HepG2 (cell line): ENCODE data around the gene PCAT7. TPM values are rescaled to one million over a fixed set of nuclear protein-coding genes. Genes with fewer than 3 reads are reported as not detected.

Experiments
- ATAC-seq: fragments of 200-7000 bp; cut with Tn5 transposase; 3 replicates; pipeline ENCODE4 v1.9.1; 2020; ENCODE audit warnings: mild to moderate bottlenecking, moderate library complexity
- BruUV-seq: library from RNA; stranded (reverse); fragments of 400-500 nt; replicated peaks from 2 replicates; lab custom pipeline; 2021; lab: Mats Ljungman, UMichigan
- CTCF ChIA-PET: fragments of 300-600 bp; formaldehyde crosslinking; extraction: SDS; loops from one replicate; lab custom pipeline; 2021; ENCODE audit warnings: low total read pairs, inconsistent platforms, low intra/inter-chr PET ratio; lab: Yijun Ruan, JAX
- POLR2A ChIA-PET: fragments of 350-600 bp; sonication (Branson Sonifier 250); formaldehyde crosslinking; loops from one replicate; lab custom pipeline; 2020; ENCODE audit warnings: antibody characterized with exemption, inconsistent platforms; lab: Yijun Ruan, JAX
- DNase-seq: peaks from one replicate; pipeline ENCODE4 v3.0.0-alpha.2; 2015; ENCODE audit warnings: low spot score
- FAIRE-seq: peaks from 3 replicates; lab custom pipeline; 2011; peaks lifted over from hg19 to GRCh38; lab: Jason Lieb, UNC
- H2AFZ ChIP-seq: one replicate; pipeline ENCODE4 v1.6.1; 2011; ENCODE audit warnings: low read length, inconsistent platforms
- H3K27ac ChIP-seq: fragments of 300-600 bp; 3 replicates; pipeline ENCODE4 v1.8.0; 2011; ENCODE audit warnings: mixed run types, mild to moderate bottlenecking, mixed read lengths, low read length, inconsistent platforms; ENCODE audit not compliant: insufficient read depth; ENCODE audit errors: extremely low read length
- H3K27me3 ChIP-seq, 2 experiments: fragments of 200-600 bp in 1 of 2; 2 replicates in 1 of 2; 3 replicates in 1 of 2; pipeline versions ENCODE4 v1.6.0 to v1.8.0; 2011; ENCODE audit warnings: low read length in 2 of 2, mild to moderate bottlenecking in 2 of 2, moderate library complexity in 2 of 2, inconsistent platforms in 1 of 2; ENCODE audit not compliant: insufficient read depth in 2 of 2, control insufficient read depth in 1 of 2
- H3K36me3 ChIP-seq, 2 experiments: fragments of 200-600 bp in 1 of 2; replicated peaks in 1 of 2; 2 replicates in 1 of 2; 3 replicates in 1 of 2; pipeline versions ENCODE4 v1.5.1 to v1.8.0; 2011; ENCODE audit warnings: low read length in 2 of 2, inconsistent platforms in 1 of 2; ENCODE audit not compliant: insufficient read depth in 2 of 2, control insufficient read depth in 1 of 2
- H3K4me1 ChIP-seq: 2 replicates; pipeline ENCODE4 v1.5.1; 2012; ENCODE audit warnings: low read length, inconsistent platforms; ENCODE audit not compliant: insufficient read depth
- H3K4me2 ChIP-seq: 2 replicates; pipeline ENCODE4 v1.6.0; 2011; ENCODE audit warnings: low read depth, low read length, inconsistent platforms
- H3K4me3 ChIP-seq, 3 experiments: fragments of 200-600 bp in 1 of 3; sonication (generic), shearing (Covaris generic) in 1 of 3; replicated peaks in 1 of 3; 2 replicates each; pipeline ENCODE4 v1.5.1; 2011 to 2016; ENCODE audit warnings: low read length in 3 of 3, inconsistent platforms in 2 of 3, low read depth in 2 of 3, mild to moderate bottlenecking in 2 of 3, control low read depth in 1 of 3, mixed read lengths in 1 of 3; ENCODE audit not compliant: insufficient read depth in 1 of 3
- H3K79me2 ChIP-seq: one replicate; pipeline ENCODE4 v1.6.1; 2011; ENCODE audit warnings: low read length, inconsistent platforms; ENCODE audit not compliant: insufficient read depth
- H3K9ac ChIP-seq: 2 replicates; pipeline ENCODE4 v1.6.0; 2011; ENCODE audit warnings: mild to moderate bottlenecking, low read depth, low read length, inconsistent platforms; ENCODE audit not compliant: insufficient read depth
- H3K9me3 ChIP-seq: 2 replicates; pipeline ENCODE4 v1.5.1; 2012; ENCODE audit warnings: mild to moderate bottlenecking, low read length
- H4K20me1 ChIP-seq: 2 replicates; pipeline ENCODE4 v1.6.0; 2011; ENCODE audit warnings: inconsistent platforms, mild to moderate bottlenecking, low read length, moderate library complexity; ENCODE audit not compliant: insufficient read depth
- ARNT ChIP-seq: fragments of 450-650 bp; IDR thresholded peaks from 2 replicates; pipeline ENCODE4 v1.6.1; 2017
- DPF2 ChIP-seq: sonication (generic); formaldehyde crosslinking; IDR thresholded peaks from 2 replicates; pipeline ENCODE4 v1.4.0; 2020; ENCODE audit warnings: mild to moderate bottlenecking, low read depth, missing genetic modification reagents, borderline replicate concordance
- FOXK1 ChIP-seq: sonication (generic); formaldehyde crosslinking; IDR thresholded peaks from 2 replicates; pipeline ENCODE4 v1.4.0; 2020; ENCODE audit warnings: low read depth, missing genetic modification reagents, borderline replicate concordance
- NBN ChIP-seq: fragments of 450-650 bp; conservative IDR thresholded peaks from 2 replicates; pipeline ENCODE4 v1.6.1; 2017
- RBFOX2 ChIP-seq: fragments of 200-400 bp; formaldehyde crosslinking; IDR thresholded peaks from 2 replicates; pipeline ENCODE4 v1.6.1; 2017; ENCODE audit warnings: low read depth, mild to moderate bottlenecking, low read length
- STAG1 ChIP-seq: sonication (generic); formaldehyde crosslinking; IDR thresholded peaks from 2 replicates; pipeline ENCODE4 v1.4.0; 2020; ENCODE audit warnings: missing genetic modification reagents
- TEAD3 ChIP-seq: optimal IDR thresholded peaks from 2 replicates; pipeline ENCODE3; 2016; ENCODE audit warnings: borderline replicate concordance
- TGIF2 ChIP-seq: IDR thresholded peaks from 2 replicates; pipeline ENCODE4 v1.6.1; 2016; ENCODE audit warnings: control low read depth, missing compliant biosample characterization
- XRCC5 ChIP-seq: fragments of 200-400 bp; formaldehyde crosslinking; optimal IDR thresholded peaks from 2 replicates; pipeline ENCODE3; 2017; ENCODE audit warnings: mild to moderate bottlenecking, low read length
- ZFX ChIP-seq: sonication (generic); formaldehyde crosslinking; IDR thresholded peaks from 2 replicates; pipeline ENCODE4 v1.4.0; 2020; ENCODE audit warnings: mild to moderate bottlenecking, low read depth, missing genetic modification reagents, moderate library complexity
- ZNF564 ChIP-seq: sonication (generic); formaldehyde crosslinking; IDR thresholded peaks from 2 replicates; pipeline ENCODE4 v1.8.1; 2023; ENCODE audit warnings: mild to moderate bottlenecking, missing genetic modification reagents
- WGBS: methylation state at CpG from one replicate; pipeline ENCODE4 v1.1.6; 2017; ENCODE audit warnings: low lambda C conversion rate; 5-methylcytosine and 5-hydroxymethylcytosine counted together
- in situ Hi-C: cut with HindIII; loops from 2 replicates; pipeline ENCODE4 v1.10.0; 2017; ENCODE audit warnings: low pct_unique_long_range_greater_than_20kb; ENCODE audit not compliant: extremely low pct_ligation_motif_present
- intact Hi-C: fragments of 100-400 bp; cut with micrococcal nuclease; formaldehyde crosslinking; loops from one replicate; pipeline ENCODE4 v1.10.0; 2022; ENCODE audit not compliant: unreplicated experiment
- polyA plus RNA-seq, 8 experiments: library from polyadenylated mRNA; depleted of rRNA in 3 of 8; stranded (reverse) in 7 of 8; unstranded in 1 of 8; fragments of >200 nt; fragmentation: Illumina TruSeq in 4 of 8; extraction: Trizol in 4 of 8; gene quantifications; 2 replicates each; pipeline versions ENCODE4 v1.2.1 to v1.2.3, GENCODE V29; 2011 to 2016; ENCODE audit warnings: low read depth in 4 of 8, missing spikeins in 1 of 8, mixed read lengths in 1 of 8; ENCODE audit not compliant: insufficient read depth in 1 of 8
- total RNA-seq, 5 experiments: library from RNA; depleted of rRNA; stranded (reverse); fragments of >200 nt; fragmentation: Illumina TruSeq; extraction: Trizol; gene quantifications; 2 replicates each; pipeline ENCODE4 v1.2.3, GENCODE V29; 2016; ENCODE audit warnings: low read depth in 1 of 5
- TF ChIP-seq, protein P1 (sequence below): sonication (generic); formaldehyde crosslinking; IDR thresholded peaks from 2 replicates; pipeline ENCODE4 v1.4.0; 2020; ENCODE audit warnings: mild to moderate bottlenecking, missing genetic modification reagents
- TF ChIP-seq, protein P2 (sequence below), 2 experiments: fragments of 450-650 bp in 1 of 2; sonication (generic) in 1 of 2; formaldehyde crosslinking; IDR thresholded peaks; 2 replicates each; pipeline versions ENCODE4 v1.5.0 to v1.8.0; 2020 to 2022; ENCODE audit warnings: mild to moderate bottlenecking in 1 of 2, missing genetic modification reagents in 1 of 2
- TF ChIP-seq, protein P3 (sequence below): sonication (generic); formaldehyde crosslinking; IDR thresholded peaks from 2 replicates; pipeline ENCODE4 v1.4.0; 2020; ENCODE audit warnings: missing genetic modification reagents, borderline replicate concordance
- TF ChIP-seq, protein P4 (sequence below): sonication (generic); formaldehyde crosslinking; conservative IDR thresholded peaks from 2 replicates; pipeline ENCODE4 v1.8.0; 2022; ENCODE audit warnings: mild to moderate bottlenecking, moderate library complexity, missing genetic modification reagents

Gene PCAT7
- total and polyA plus RNA-seq, 2 of the 13 experiments (the other 11 are each of a cell fraction or from before 2014, with no cell fraction given): 2.3 to 3.9 TPM

DNA sequence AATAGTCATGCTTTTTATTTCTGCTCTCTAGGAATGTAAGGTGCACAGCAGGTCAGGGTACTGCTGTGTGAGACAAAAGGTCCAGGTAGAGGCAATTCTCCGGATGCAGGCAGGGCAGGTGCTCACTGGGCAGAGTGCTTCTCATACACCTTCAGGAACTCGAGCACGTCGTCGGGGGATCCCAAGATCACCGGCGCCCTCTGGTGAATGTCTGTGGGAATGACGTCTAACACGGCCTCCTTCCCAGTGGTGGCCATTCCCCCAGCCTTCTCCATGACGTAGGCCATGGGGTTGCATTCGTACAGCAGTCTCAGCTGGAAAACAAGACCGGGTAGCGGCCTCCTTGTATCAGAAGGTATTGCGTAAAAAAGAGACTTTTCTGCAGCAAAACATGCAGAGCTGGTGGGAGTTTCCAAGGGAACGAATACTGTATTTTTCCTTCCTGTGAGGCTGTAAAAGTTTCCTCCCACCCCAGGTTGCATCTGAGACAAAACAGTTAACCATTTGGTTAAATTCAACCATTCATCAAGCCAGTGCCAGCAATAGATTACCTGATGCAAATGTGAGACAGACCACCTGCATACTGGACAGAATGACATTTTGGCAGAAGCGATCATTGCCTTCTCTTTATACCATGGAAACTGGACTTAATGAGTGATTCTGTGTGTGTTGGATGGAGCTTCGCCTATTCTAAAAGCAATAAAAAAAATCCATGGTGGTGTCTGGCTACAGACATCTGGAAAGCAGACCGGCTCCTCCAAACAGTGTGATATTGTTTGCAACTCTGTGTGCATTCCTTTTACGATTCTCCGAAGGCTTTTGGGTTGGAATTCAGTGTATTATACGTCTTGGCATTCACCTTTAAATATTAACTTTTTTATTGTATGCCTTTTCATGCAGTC is 48.6 kb downstream of the PCAT7 start:
- 35% methylated on average over 12 of the region's 21 CpGs for WGBS
- BruUV-seq: no TSS peak
- in situ Hi-C loops: no loop called here
- ChIA-PET CTCF (interaction anchor here (1.4 to 1.9 kb wide), 4 partner anchors 20 to 50 kb away, joined by 4 to 10 read pairs (median 6); partner anchors contain the start of gene PCAT7), POLR2A (interaction anchor here (0.8 to 1.2 kb wide), 3 partner anchors 14 to 50 kb away, joined by 3 to 4 read pairs (median 3); partner anchors contain the start of gene PCAT7)
- peak; percentile 88 for FAIRE-seq
- Histone ChIP-seq H3K9ac (peak overlapping the region; percentile 43), H2AFZ (peak overlapping the region; percentile 60), H3K27me3 (no peaks in the 10 kb centered on the region), H3K27ac (no peak overlapping the region), H4K20me1 (no peaks in the 10 kb centered on the region), H3K79me2 (no peaks in the 10 kb centered on the region), H3K4me3 (peak overlapping the region in 2 of 3 experiments; percentile 15 to 55; a peak in 3 of 6 replicates), H3K4me2 (peak overlapping the region; percentile 75), H3K9me3 (no peaks in the 10 kb centered on the region), H3K4me1 (peaks cover 78% of the 10 kb centered on the region), H3K36me3 (no peaks in the 10 kb centered on the region)
- peak; percentile 57 for ATAC-seq
- peak; percentile 62 for DNase-seq
- intact Hi-C loops: loop anchor here (1.0 kb wide), 1 partner anchor 49 kb away; no protein-coding TSS in a partner anchor
- TF ChIP-seq NBN (no peak), ZFX (peak; percentile 54), FOXK1 (CRISPR knock-in tag) (no peak), ZNF564 (no peak), DPF2 (CRISPR knock-in tag) (no peak), RBFOX2 (no peak), ARNT (no peak), TEAD3 (CRISPR knock-in tag) (peak; percentile 65), STAG1 (CRISPR knock-in tag) (peak; percentile 76), XRCC5 (peak; percentile 73), TGIF2 (CRISPR knock-in tag) (no peak)
- TF ChIP-seq, protein P1, sequence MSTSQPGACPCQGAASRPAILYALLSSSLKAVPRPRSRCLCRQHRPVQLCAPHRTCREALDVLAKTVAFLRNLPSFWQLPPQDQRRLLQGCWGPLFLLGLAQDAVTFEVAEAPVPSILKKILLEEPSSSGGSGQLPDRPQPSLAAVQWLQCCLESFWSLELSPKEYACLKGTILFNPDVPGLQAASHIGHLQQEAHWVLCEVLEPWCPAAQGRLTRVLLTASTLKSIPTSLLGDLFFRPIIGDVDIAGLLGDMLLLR (CRISPR knock-in tag): 0 out of 2 replicates have a peak, but pooled peaks have one; percentile 44
- TF ChIP-seq, protein P2, sequence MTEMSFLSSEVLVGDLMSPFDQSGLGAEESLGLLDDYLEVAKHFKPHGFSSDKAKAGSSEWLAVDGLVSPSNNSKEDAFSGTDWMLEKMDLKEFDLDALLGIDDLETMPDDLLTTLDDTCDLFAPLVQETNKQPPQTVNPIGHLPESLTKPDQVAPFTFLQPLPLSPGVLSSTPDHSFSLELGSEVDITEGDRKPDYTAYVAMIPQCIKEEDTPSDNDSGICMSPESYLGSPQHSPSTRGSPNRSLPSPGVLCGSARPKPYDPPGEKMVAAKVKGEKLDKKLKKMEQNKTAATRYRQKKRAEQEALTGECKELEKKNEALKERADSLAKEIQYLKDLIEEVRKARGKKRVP (CRISPR knock-in tag; IDR thresholded peaks at IDR 0.05): no peak
- TF ChIP-seq, protein P3, sequence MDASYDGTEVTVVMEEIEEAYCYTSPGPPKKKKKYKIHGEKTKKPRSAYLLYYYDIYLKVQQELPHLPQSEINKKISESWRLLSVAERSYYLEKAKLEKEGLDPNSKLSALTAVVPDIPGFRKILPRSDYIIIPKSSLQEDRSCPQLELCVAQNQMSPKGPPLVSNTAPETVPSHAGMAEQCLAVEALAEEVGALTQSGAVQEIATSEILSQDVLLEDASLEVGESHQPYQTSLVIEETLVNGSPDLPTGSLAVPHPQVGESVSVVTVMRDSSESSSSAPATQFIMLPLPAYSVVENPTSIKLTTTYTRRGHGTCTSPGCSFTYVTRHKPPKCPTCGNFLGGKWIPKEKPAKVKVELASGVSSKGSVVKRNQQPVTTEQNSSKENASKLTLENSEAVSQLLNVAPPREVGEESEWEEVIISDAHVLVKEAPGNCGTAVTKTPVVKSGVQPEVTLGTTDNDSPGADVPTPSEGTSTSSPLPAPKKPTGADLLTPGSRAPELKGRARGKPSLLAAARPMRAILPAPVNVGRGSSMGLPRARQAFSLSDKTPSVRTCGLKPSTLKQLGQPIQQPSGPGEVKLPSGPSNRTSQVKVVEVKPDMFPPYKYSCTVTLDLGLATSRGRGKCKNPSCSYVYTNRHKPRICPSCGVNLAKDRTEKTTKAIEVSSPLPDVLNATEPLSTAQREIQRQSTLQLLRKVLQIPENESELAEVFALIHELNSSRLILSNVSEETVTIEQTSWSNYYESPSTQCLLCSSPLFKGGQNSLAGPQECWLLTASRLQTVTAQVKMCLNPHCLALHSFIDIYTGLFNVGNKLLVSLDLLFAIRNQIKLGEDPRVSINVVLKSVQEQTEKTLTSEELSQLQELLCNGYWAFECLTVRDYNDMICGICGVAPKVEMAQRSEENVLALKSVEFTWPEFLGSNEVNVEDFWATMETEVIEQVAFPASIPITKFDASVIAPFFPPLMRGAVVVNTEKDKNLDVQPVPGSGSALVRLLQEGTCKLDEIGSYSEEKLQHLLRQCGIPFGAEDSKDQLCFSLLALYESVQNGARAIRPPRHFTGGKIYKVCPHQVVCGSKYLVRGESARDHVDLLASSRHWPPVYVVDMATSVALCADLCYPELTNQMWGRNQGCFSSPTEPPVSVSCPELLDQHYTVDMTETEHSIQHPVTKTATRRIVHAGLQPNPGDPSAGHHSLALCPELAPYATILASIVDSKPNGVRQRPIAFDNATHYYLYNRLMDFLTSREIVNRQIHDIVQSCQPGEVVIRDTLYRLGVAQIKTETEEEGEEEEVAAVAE (CRISPR knock-in tag): peak; percentile 17; the same call in 1 of the 2 replicates
- TF ChIP-seq, protein P4, sequence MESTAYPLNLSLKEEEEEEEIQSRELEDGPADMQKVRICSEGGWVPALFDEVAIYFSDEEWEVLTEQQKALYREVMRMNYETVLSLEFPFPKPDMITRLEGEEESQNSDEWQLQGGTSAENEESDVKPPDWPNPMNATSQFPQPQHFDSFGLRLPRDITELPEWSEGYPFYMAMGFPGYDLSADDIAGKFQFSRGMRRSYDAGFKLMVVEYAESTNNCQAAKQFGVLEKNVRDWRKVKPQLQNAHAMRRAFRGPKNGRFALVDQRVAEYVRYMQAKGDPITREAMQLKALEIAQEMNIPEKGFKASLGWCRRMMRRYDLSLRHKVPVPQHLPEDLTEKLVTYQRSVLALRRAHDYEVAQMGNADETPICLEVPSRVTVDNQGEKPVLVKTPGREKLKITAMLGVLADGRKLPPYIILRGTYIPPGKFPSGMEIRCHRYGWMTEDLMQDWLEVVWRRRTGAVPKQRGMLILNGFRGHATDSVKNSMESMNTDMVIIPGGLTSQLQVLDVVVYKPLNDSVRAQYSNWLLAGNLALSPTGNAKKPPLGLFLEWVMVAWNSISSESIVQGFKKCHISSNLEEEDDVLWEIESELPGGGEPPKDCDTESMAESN (CRISPR knock-in tag): 0 out of 2 replicates have a peak, but pooled peaks have one; percentile 40
